Glomerular endothelial cell (primary cell): ENCODE results near the gene SGCB. TPM values are rescaled to one million over a fixed set of nuclear protein-coding genes. Genes with fewer than 3 reads are reported as not detected.

Source experiments
- DNase-seq: peaks from one replicate; pipeline ENCODE4 v3.0.0-alpha.2; 2011; ENCODE audit warnings: low read depth, low spot score; ENCODE audit errors: extremely low read depth
- total RNA-seq: library from RNA; depleted of rRNA; stranded (reverse); fragments of >200 nt; gene quantifications from 2 replicates; pipeline ENCODE4 v1.2.3, GENCODE V29; 2015

SGCB gene
- total RNA-seq, 1 donor from 2014 or later, result 48.3 TPM

DNA sequence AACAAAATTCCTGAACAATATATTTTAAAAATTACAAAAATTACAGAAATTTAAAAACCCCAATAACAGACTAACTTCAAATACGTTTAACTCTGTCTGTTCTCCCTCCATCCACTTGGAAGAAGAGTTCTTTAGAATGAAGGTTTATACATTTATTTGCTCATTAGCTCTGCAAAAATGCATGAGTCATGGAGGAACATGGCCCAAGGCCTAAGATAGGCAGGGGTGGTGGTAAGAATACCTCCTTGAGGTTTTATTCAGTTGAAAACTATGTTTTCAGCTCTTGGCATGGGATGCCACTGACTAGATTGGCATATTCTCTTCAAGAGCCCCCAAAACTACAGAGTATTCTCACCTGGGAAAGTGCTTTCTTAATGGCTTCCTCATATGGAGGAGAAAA lies 9.1 kb downstream of the SGCB start:
- DNase-seq, result no peak

DNA sequence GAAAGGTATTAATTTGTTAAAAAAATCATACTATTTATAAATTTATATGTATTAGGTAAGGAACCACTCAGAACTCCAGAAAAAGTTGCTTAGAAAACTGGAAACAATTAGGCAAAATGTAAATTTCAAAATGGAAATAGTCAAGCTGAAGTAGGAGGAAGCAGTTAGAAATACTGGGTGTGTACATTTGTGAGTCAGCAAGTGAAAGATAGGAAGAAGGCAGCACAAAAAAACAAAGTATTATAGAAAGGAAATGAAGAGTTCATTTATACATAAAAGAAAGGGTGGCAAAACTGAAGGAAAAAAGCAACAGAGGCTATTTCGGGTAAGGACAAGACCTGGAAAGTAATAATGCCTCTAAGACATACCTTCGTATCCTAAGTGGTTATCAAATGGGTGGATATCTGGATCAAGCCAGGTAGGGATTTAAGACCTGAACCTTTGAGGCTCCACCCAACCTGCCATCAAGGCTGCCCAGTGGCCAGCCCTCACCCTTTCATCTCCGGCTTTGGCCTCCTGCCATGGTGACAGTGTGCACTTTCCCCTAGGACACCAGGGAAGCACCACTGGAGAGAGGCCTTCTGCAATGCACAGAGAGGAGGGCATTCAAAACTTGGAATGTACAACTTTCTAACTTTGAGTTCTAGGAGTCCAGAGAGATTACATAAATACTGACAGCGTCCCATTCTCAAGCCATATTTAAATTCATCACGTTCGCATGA lies 18.0 kb downstream of the SGCB start, which contains the start of gene LRRC66:
Gene LRRC66, minus strand, starts transcription at position 428 of the 722 bp plus-strand sequence. CDS start 2,750 bp downstream, outside the sequence.
- DNase-seq, result no peak

DNA sequence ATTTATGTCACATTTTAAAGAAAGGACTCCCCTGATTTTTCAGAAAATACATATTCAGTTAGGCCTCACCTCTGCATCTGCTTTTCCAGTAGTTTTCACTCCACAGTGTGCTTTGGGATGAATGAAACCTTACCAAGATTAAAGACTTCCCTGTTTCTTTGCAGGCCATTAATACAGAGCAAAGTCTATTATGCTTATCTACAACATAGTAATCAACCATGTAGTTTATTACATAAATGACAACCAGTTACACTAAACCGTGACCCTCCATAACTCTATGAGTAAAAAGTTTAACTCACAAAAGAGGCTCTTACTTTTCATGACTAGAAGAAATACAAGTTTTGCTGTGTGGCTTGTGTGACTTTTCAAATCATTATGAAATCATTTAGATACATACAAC lies 20.3 kb downstream of the SGCB start:
- DNase-seq, result no peak

DNA sequence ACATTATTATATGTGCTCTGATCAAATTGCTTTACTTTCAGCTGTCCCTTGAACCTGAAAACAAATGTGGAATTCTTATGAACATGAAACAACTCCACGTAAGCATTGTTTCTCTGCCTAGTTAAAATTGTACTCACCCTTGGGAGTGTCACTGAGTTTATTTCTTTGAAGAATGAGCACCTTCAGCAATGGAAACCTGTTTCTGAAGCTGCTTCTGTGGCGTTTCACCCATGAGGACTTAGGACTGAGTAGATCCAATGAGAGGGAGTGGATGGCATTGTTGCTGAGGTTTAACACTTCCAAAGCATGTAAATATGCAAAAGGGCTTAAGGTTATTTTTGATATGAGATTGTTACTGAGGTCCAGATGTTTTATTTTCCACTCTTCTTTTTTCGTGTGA lies 21.1 kb downstream of the SGCB start:
- no peak for DNase-seq

DNA sequence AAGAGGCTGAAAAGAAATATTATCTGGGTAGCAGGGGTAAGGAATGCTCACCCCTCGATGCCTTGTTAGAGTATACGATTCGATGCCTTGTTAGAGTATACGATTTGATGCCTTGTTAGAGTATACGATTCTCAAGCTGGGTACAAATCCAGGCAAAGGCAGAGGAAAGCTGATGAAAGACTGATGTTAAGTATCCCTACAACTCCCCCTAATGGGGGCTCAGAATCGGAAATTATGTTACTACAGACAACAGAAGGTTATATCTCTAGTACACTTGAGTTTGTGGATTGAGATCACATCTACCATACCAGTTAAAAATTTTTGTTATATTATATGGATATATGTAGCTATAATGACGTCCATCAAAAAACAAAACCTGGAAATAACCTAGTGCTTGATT lies 22.7 kb downstream of the SGCB start:
- no peak for DNase-seq

DNA sequence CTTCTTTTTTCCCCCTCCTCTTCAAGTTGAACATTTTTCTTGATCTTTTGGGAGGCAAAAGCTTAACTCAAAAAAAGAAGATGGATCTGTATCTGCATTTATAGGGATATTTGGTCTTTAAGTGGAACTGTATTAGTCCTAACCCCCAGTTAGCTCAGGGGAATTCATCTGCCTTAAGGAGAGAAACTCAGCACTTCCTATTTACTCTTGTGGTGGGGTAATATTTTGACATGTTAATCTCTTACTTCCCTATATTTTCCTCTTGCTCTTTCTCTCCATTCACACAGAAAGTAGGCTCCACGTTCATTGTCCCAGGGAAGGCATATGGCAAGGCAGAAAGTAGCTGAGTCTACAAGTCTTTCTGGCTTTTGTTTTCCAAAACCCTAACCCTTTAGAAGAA lies 23.2 kb downstream of the SGCB start:
- DNase-seq, result no peak

DNA sequence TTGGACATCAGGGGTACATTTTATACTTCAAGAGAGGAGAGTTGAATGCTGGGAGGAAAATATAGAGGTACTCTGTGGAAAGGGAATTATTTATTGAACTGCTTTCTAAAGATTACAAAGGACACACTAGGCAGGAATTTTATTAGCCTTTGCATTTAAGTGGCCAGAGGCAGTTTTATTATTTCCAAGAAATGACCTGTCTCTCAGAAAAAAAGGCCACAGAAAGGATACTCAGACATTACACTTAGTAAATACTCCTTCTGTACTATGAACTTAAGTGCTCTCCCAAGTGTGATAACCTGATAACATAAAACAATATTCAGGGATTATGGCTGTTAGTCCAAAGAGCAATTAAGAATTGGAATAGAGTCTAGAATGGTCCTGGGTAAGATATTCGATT lies 25.4 kb downstream of the SGCB start:
- DNase-seq, result no peak

DNA sequence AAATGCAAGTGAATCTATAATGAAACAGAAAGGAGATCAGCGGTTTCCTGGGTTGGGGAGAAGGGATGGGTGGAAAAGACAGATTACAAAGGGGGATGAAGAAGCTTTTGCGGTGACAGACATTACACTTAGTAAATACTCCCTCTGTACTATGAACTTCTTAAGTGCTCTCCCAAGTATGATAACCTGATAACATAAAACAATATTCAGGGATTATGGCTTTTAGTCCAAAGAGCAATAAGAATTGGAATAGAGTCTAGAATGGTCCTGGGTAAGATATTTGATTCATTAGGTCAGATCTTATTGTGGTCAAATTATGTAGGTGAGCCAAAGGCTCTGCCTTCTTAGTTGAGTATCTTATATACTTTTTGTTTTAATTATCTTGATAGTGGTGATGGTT lies 27.1 kb downstream of the SGCB start:
- no peak for DNase-seq

DNA sequence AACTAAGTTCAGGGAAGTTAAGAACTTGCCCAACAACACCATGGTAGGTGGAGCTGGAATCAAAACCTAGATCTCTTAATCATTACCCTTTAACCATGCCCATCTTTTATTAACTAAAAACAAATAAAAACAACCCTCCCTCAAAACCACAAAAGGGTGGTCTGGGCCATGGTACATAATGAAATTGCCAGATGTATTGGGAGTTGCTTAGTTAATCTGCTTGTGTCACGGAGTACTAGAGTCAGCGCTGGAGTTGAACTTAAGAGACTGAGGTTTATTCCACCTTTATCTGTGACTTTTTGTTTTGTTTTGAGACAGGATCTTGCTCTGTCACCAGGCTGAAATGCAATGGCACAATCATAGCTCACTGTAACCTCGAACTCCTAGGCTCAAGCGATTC lies 31.2 kb downstream of the SGCB start:
- DNase-seq, result no peak

DNA sequence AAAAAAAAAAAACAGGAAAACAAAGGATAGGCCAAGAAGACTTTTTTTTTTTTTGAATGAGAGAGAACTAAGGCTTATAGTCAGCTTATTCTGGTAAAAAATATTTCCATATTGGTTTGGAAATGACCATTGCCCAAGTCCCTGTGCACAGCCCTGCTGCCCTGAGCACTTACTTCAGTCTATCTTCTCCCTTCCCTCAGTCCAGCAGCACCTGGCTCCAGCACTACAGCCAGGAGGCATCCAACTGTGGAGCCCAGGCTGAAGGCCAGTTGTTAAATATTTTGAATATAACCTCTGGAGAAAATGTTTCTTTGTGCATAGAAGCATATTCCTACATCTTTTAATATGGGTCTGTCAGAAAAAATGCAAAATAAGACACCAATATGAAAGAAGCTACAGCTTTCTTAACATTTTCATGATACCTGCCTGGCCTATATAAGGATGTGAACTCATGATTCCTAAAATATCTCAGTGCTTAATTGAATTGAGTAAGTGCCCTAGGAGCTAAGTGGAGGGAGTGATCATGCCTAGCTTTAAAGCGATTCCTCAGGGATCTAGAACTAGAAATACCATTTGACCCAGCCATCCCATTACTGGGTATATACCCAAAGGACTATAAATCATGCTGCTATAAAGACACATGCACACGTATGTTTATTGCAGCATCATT lies 32.4 kb downstream of the SGCB start:
- DNase-seq, result no peak

DNA sequence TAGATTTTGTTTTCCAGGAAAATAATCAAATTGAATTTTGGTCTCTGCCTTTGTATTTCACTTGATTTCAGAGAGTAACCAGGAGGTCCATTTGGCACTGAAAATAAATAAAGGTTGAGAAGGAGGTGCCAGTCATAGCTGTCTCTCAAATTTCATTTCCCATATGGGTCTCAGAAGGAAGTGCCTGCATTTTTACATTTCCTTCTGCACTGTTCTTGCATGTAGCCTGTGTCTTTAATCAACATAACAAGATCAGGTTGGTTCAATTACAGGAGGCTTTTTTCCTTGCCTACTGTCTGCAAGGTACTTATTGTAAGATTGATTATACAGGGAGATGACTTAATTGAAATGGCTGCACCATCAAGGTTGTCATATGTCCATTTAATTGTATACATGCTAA lies 33.7 kb downstream of the SGCB start:
- DNase-seq, result no peak

DNA sequence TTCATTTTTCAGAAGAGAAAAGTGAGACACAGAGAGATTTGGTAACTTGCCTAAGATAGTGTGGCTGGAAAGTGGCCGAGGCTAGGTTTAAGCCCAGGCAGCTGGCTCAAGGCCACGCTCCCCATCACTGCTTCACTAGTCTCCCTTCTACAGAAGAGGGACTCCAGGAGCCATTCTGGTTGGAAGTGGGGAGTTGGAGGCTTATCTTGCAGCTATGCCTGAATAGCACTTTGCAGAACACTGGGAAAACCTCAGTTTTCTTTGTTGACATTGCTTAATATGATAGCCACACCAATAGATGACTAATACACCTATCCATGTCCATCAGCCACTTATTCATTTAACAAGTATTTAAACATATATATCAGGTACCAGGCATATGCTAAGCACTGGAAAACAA lies 36.5 kb downstream of the SGCB start:
- DNase-seq, result no peak

DNA sequence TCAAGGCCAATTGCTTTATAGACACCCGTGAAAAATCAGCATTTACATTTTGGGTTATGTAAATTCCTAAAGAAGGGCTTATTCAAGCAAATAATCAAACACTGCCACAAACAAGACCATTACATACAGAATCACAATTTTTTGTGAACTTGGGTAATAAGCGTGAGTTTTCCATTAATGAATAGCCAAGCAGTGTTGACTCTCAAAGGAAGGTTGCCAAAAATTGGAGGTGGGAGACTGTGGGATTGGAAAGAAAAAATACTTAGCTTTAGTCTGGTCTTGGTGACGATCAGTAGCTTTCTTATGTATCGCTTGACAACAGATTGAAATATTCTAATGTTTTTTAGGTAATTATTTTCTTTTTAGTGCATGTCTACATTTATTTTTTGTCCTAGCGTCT lies 38.8 kb downstream of the SGCB start:
- DNase-seq, result no peak

DNA sequence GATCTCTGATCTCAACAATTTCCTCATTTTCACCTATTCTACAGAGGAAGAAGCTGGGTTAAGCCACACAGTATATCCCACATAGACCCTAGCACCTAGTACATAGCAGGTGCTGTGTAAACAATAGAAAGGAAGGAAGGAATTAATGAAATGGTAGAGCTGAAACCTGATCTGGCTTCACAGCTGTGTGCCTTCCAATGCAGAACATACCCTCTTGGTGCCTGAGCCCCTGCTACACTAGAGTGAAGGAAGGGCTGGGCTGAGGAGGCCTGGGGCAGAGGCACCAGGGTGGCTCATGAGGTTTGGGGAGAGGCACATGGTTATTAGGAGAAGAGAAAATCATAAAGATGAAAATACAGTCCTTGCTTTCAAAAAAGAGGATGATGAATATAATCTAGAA lies 39.3 kb downstream of the SGCB start:
- no peak for DNase-seq

DNA sequence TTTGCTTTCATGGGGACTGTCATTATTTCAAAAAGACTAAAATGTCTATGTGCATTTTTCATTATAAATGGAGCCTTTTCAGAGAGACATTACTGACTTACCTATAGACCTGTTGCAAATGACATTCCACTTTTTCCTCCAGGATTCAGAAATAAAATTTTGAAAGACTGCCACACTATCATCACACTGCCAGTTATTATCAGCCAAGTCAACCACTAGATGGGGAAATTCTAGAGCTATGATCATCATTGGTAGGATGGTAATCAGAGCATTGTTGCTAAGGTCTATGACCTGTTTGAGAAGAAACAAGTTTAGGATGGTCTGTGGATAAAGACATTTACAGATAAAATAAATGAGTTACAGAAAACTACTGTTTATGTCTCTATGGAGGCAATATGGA lies 40.5 kb downstream of the SGCB start:
- no peak for DNase-seq

DNA sequence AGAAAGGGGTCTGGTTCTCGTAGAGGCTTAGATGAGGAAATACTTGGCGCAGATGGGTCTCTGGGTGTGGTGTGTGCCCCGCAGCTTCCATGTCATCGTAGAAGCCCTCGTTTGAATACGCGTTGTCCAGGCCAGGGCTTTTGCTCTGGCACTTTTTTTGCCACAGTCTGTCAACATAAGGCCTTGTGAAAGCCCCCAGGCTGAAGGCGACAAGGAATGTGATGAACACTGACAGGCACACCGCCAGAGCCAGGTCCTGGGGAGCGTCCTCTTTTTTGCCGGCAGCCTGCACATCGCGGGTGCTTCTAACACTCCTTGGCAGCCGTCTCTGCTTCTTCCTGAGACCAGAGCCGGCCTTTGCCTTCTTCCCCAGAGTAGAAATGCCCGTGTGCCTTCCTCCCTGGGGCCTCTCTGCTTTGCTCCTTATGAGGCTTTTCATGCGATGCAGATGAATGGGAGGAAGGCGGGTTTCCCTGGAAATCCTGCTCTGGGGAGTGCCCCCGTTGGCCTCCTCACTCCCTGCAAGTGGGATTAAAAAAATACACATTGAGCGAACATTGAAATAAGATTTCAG lies 42.4 kb downstream of the SGCB start:
- no peak for DNase-seq

Other genes starting within 250 kb of the SGCB start
- 24.8 and 30.3 TPM in 2 replicates for gene DCUN1D4, start 195.1 kb downstream of the SGCB start, total RNA-seq
- gene LRRC66, start 17.9 kb downstream of the SGCB start, total RNA-seq, result 0.10 and 0.58 TPM in 2 replicates
- gene SPATA18, start 13.0 kb upstream of the SGCB start, total RNA-seq, result 12.3 and 17.4 TPM in 2 replicates